PC-9 (cell line): ENCODE results near the gene HES1. TPM values are rescaled to one million over a fixed set of nuclear protein-coding genes. Genes with fewer than 3 reads are reported as not detected.
"Not testable (repeated sequence)": the region's sequence is repeated elsewhere in the genome, so short reads cannot be mapped to it uniquely, and the experiment has no call there.

ENCODE experiments used
- BruUV-seq: library from RNA; stranded (reverse); fragments of 400-500 nt; replicated peaks from 2 replicates; lab custom pipeline; 2021; lab: Mats Ljungman, UMichigan
- CTCF ChIA-PET: fragments of 300-600 bp; sonication (Branson Sonifier 250); formaldehyde crosslinking; loops from one replicate; lab custom pipeline; 2022; ENCODE audit warnings: antibody characterized with exemption; lab: Charles Lee
- POLR2A ChIA-PET: fragments of 300-600 bp; sonication (Branson Sonifier 250); formaldehyde crosslinking; loops from one replicate; lab custom pipeline; 2022; ENCODE audit warnings: antibody characterized with exemption; ENCODE audit not compliant: unreplicated experiment; lab: Charles Lee
- DNase-seq, 2 experiments: peaks; one replicate each; pipeline versions ENCODE4 v3.0.0 to v3.0.0-alpha.2; 2015 to 2022; ENCODE audit warnings: mixed read lengths in 1 of 2
- H2AFZ ChIP-seq: fragments of 200-600 bp; sonication (generic); 2 replicates; pipeline ENCODE4 v1.8.1; 2017; ENCODE audit warnings: antibody characterized with exemption
- H3F3A ChIP-seq: fragments of 200-600 bp; sonication (generic); 2 replicates; pipeline ENCODE4 v1.8.1; 2017; ENCODE audit warnings: antibody characterized with exemption, mild to moderate bottlenecking, low read depth; ENCODE audit not compliant: insufficient read depth
- H3K27ac ChIP-seq: fragments of 200-600 bp; sonication (generic); 2 replicates; pipeline ENCODE4 v1.6.1; 2016; ENCODE audit warnings: mixed run types
- H3K27me3 ChIP-seq: fragments of 200-600 bp; sonication (generic); 2 replicates; pipeline ENCODE4 v1.6.1; 2016; ENCODE audit warnings: low read depth, mixed run types; ENCODE audit not compliant: insufficient read depth
- H3K36me3 ChIP-seq: fragments of 200-600 bp; sonication (generic); 2 replicates; pipeline ENCODE4 v1.6.1; 2016; ENCODE audit warnings: low read depth, mixed run types
- H3K4me1 ChIP-seq: fragments of 200-600 bp; sonication (generic); replicated peaks from 2 replicates; pipeline ENCODE4 v1.6.1; 2016; ENCODE audit warnings: mixed run types; ENCODE audit not compliant: insufficient read depth
- H3K4me2 ChIP-seq: fragments of 200-600 bp; sonication (generic); 2 replicates; pipeline ENCODE4 v1.6.1; 2017; ENCODE audit warnings: mixed run types
- H3K4me3 ChIP-seq: fragments of 200-600 bp; sonication (generic); 2 replicates; pipeline ENCODE4 v1.6.1; 2016; ENCODE audit warnings: mixed run types
- H3K79me2 ChIP-seq: fragments of 200-600 bp; sonication (generic); 2 replicates; pipeline ENCODE4 v1.6.1; 2017; ENCODE audit warnings: low read depth, mixed run types
- H3K9me2 ChIP-seq: fragments of 200-600 bp; sonication (generic); 2 replicates; pipeline ENCODE4 v1.8.1; 2017; ENCODE audit warnings: mild to moderate bottlenecking; ENCODE audit not compliant: insufficient read depth
- H3K9me3 ChIP-seq: fragments of 200-600 bp; sonication (generic); 2 replicates; pipeline ENCODE4 v1.8.1; 2016; ENCODE audit warnings: low read depth; ENCODE audit not compliant: insufficient read depth
- H4K20me1 ChIP-seq: fragments of 200-600 bp; sonication (generic); 2 replicates; pipeline ENCODE4 v1.8.1; 2017; ENCODE audit not compliant: insufficient read depth
- EZH2 ChIP-seq: fragments of 200-600 bp; sonication (generic); IDR thresholded peaks from 2 replicates; pipeline ENCODE4 v1.8.0; 2017; ENCODE audit warnings: antibody characterized with exemption, low read depth
- intact Hi-C: fragments of 100-400 bp; cut with micrococcal nuclease; formaldehyde crosslinking; loops from one replicate; pipeline ENCODE4 v1.10.0; 2022; ENCODE audit not compliant: unreplicated experiment
- total RNA-seq: library from RNA; stranded (reverse); gene quantifications from 2 replicates; pipeline ENCODE4 v1.2.3, GENCODE V29; 2021
- TF ChIP-seq, protein P1 (sequence below): fragments of 200-600 bp; sonication (generic); conservative IDR thresholded peaks from 2 replicates; pipeline ENCODE4 v1.6.1; 2017; ENCODE audit warnings: mixed run types, antibody characterized with exemption, mild to moderate bottlenecking, moderate library complexity

The HES1 gene
- total RNA-seq, 1 experiment from 2014 or later, result 66.5 TPM

DNA sequence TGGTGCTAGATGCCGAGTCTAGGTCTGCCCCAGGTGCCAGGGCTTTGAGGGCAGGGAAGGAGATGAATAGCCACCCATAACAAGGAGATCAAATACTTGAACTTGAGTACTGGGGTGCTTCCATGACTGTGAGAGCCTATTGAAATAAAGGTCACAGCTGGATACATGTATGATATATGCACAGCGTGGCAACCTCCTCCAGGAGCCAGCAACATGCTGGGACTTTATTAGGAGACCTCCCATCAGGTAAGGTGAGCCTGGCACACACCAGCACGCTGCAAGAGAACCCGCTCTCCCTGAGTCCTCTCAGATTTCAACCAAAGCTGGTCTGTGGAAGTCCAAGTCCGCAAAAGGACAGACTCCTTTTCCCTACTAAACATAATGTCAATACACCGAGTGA is 10.5 kb upstream of the HES1 start:
- Histone ChIP-seq H3K9me2 (no peaks in the 10 kb centered on the region), H3K79me2 (no peaks in the 10 kb centered on the region), H4K20me1 (no peaks in the 10 kb centered on the region), H3K4me2 (no peak overlapping the region), H2AFZ (no peak overlapping the region), H3K27me3 (no peaks in the 10 kb centered on the region), H3K4me1 (peaks cover 43% of the 10 kb centered on the region), H3K36me3 (no peaks in the 10 kb centered on the region), H3K9me3 (no peaks in the 10 kb centered on the region), H3K4me3 (no peak overlapping the region), H3K27ac (no peak overlapping the region), H3F3A (peaks cover 32% of the 10 kb centered on the region)
- no peak for TF ChIP-seq EZH2
- TF ChIP-seq, protein P1, sequence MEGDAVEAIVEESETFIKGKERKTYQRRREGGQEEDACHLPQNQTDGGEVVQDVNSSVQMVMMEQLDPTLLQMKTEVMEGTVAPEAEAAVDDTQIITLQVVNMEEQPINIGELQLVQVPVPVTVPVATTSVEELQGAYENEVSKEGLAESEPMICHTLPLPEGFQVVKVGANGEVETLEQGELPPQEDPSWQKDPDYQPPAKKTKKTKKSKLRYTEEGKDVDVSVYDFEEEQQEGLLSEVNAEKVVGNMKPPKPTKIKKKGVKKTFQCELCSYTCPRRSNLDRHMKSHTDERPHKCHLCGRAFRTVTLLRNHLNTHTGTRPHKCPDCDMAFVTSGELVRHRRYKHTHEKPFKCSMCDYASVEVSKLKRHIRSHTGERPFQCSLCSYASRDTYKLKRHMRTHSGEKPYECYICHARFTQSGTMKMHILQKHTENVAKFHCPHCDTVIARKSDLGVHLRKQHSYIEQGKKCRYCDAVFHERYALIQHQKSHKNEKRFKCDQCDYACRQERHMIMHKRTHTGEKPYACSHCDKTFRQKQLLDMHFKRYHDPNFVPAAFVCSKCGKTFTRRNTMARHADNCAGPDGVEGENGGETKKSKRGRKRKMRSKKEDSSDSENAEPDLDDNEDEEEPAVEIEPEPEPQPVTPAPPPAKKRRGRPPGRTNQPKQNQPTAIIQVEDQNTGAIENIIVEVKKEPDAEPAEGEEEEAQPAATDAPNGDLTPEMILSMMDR, result no peak
- BruUV-seq, result no TSS peak
- intact Hi-C loops, result no loop called here
- POLR2A ChIA-PET, result interaction anchor here (0.5 to 0.6 kb wide), 2 partner anchors 145 to 358 kb away, joined by 3 to 7 read pairs; no protein-coding TSS in a partner anchor
- CTCF ChIA-PET, result interaction anchor here (0.6 kb wide), 1 partner anchor 663 kb away, joined by 3 read pairs; no protein-coding TSS in a partner anchor
- DNase-seq, result no peak

DNA sequence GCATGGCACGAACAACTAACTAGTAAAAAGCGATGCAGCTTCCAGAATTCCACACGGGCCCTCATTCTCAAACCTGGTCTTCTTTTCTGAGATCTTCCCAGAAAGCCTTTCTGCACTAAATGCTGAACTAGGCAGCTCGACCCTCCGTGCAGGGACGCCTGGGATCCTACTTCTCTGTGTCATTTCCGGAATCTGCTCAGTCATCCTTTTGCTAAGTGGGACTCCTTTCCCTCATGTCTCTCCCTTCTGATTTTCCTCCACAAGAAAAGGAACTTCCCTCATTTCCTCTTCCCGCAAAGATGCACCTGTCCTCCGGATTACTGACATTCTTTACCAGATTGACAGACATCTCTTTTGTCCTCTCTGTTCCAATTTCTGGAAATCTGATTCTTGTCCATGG is 9.2 kb upstream of the HES1 start:
- H3K36me3 ChIP-seq, result no peaks in the 10 kb centered on the region
- H2AFZ ChIP-seq, result no peak overlapping the region
- no TSS peak for BruUV-seq
- no peak overlapping the region for H3K27ac ChIP-seq
- H3K4me3 ChIP-seq, result no peak overlapping the region
- no peak for DNase-seq
- no peaks in the 10 kb centered on the region for H3K79me2 ChIP-seq
- H4K20me1 ChIP-seq, result no peaks in the 10 kb centered on the region
- no peak overlapping the region for H3K4me2 ChIP-seq
- peaks cover 41% of the 10 kb centered on the region for H3K4me1 ChIP-seq
- CTCF ChIA-PET, result no interaction called here
- no peak for TF ChIP-seq EZH2
- TF ChIP-seq, protein P1, result no peak
- intact Hi-C loops, result no loop called here
- no peaks in the 10 kb centered on the region for H3K9me3 ChIP-seq
- H3K9me2 ChIP-seq, result no peaks in the 10 kb centered on the region
- no peaks in the 10 kb centered on the region for H3K27me3 ChIP-seq
- POLR2A ChIA-PET, result no interaction called here
- peaks cover 40% of the 10 kb centered on the region for H3F3A ChIP-seq

DNA sequence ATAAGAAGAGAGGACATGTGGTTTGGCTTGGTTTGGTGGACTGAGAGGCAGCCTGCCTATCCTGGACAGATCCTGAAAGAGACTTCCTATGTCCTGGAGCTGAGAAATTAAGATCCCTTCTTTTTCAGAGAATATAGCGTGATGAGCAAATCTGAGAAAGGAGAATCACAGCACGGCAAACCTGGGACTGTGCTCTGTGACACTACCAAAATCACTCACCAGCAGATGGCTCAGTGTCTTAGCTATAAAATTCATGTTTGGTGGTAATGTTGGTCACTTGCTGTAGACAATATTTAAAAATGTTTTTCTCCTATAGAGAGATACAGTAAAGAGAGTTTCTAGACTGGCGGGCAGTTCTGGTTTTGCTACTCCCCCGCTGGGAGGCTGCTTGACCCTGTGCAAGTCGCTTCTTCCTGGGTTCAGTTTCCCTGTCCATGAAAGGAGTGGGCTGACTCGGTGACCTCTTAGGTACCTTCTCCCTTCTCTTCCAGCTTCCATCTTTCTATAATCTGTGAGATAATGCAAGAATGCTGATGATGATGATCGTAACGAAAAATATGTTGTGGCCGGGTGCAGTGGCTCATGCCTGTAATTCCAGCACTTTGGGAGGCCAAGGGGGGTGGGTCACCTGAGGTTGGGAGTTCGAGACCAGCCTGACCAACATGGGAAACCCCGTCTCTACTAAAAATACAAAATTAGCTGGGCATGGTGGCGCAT is 7.6 kb upstream of the HES1 start:
- CTCF ChIA-PET, result no interaction called here

DNA sequence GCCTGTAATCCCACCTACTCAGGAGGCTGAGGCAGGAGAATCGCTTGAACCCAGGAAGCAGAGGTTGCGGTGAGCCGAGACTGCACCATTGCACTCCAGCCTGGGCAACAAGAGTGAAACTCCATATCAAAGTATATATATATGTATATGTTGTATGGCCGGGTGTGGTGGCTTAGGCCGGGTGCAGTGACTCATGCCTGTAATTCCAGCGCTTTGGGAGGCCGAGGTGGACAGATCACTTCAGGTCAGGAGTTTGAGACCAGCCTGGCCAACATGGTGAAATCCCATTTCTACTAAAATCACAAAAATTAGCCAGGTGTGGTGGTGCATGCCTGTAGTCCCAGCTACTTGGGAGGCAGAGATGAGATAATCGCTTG is 7.0 kb upstream of the HES1 start:
- H3K9me2 ChIP-seq, BruUV-seq, CTCF ChIA-PET: not testable (repeated sequence)

More for the DNA sequence above, 7.6 kb upstream of the HES1 start:
- Histone ChIP-seq H3K9me2 (no peaks in the 10 kb centered on the region), H3K36me3 (no peaks in the 10 kb centered on the region), H3K4me2 (no peak overlapping the region), H2AFZ (no peak overlapping the region), H3F3A (peaks cover 56% of the 10 kb centered on the region), H3K27me3 (no peaks in the 10 kb centered on the region), H3K79me2 (peaks cover 4% of the 10 kb centered on the region; the same call in 1 of the 2 replicates), H3K9me3 (no peaks in the 10 kb centered on the region), H3K4me1 (peaks cover 48% of the 10 kb centered on the region), H3K27ac (no peak overlapping the region), H4K20me1 (no peaks in the 10 kb centered on the region), H3K4me3 (no peak overlapping the region)
- no TSS peak for BruUV-seq
- TF ChIP-seq EZH2, result no peak
- TF ChIP-seq, protein P1, result no peak; the same call in 1 of the 2 replicates
- DNase-seq, result no peak
- POLR2A ChIA-PET, result no interaction called here
- intact Hi-C loops, result no loop called here

More for the DNA sequence above, 7.0 kb upstream of the HES1 start:
- H3K27ac ChIP-seq, H3K4me3 ChIP-seq, H2AFZ ChIP-seq, intact Hi-C loops, H3K79me2 ChIP-seq, H3K36me3 ChIP-seq, H3K27me3 ChIP-seq, H3K4me2 ChIP-seq, H3K9me3 ChIP-seq, H4K20me1 ChIP-seq, POLR2A ChIA-PET, DNase-seq: not testable (repeated sequence)
- H3K4me1 ChIP-seq, result peaks cover 52% of the 10 kb centered on the region
- H3F3A ChIP-seq, result peaks cover 54% of the 10 kb centered on the region
